PFSK-1 (cell line): ENCODE data around the gene ANTXR1.

ENCODE experiments used
- FOXP2 ChIP-seq: optimal IDR thresholded peaks from 2 replicates; pipeline ENCODE3; 2011; ENCODE audit warnings: borderline replicate concordance, control low read depth, inconsistent platforms; ENCODE audit not compliant: insufficient read depth; ENCODE audit errors: extremely low read length, extremely low read depth
- POLR2AphosphoS5 ChIP-seq: IDR thresholded peaks from 2 replicates; pipeline ENCODE4 v1.6.1; 2012; ENCODE audit warnings: low read depth, mild to moderate bottlenecking, control low read depth, low read length, moderate library complexity
- REST ChIP-seq, 2 experiments: IDR thresholded peaks; 2 replicates each; pipeline versions ENCODE4 v1.6.1 to v1.8.0; 2011 to 2012; ENCODE audit warnings: low read depth in 2 of 2, low read length in 2 of 2, control low read depth in 1 of 2, inconsistent platforms in 1 of 2, mild to moderate bottlenecking in 1 of 2, moderate library complexity in 1 of 2; ENCODE audit not compliant: insufficient read depth in 1 of 2
- SIN3A ChIP-seq: IDR thresholded peaks from 2 replicates; pipeline ENCODE4 v1.6.1; 2012; ENCODE audit warnings: mild to moderate bottlenecking, low read length, moderate library complexity, borderline replicate concordance; ENCODE audit not compliant: insufficient read depth
- TAF1 ChIP-seq: IDR thresholded peaks from 2 replicates; pipeline ENCODE4 v1.6.1; 2012; ENCODE audit warnings: low read length, control low read depth, borderline replicate concordance; ENCODE audit not compliant: insufficient read depth

The ANTXR1 gene

GRCh38 chr2:69163109-69163508 is 150.1 kb downstream of the ANTXR1 start:
- no peak for TF ChIP-seq POLR2AphosphoS5
- no peak for TF ChIP-seq SIN3A
- no peak for TF ChIP-seq TAF1
- TF ChIP-seq FOXP2, result no peak
- no peak for TF ChIP-seq REST (IDR thresholded peaks at IDR 0.05; ENCODE audit: insufficient read depth in 1 of 2, low read depth in 2 of 2, low read length in 2 of 2)

GRCh38 chr2:69163556-69163955 is 150.6 kb downstream of the ANTXR1 start:
- TF ChIP-seq SIN3A, result no peak
- no peak for TF ChIP-seq REST (IDR thresholded peaks at IDR 0.05; ENCODE audit: insufficient read depth in 1 of 2, low read depth in 2 of 2, low read length in 2 of 2)
- TF ChIP-seq TAF1, result no peak
- TF ChIP-seq POLR2AphosphoS5, result no peak
- TF ChIP-seq FOXP2, result no peak

- TF ChIP-seq SIN3A (no peak), REST (IDR thresholded peaks at IDR 0.05; ENCODE audit: insufficient read depth in 1 of 2, low read depth in 2 of 2, low read length in 2 of 2) (no peak), TAF1 (no peak), POLR2AphosphoS5 (no peak), FOXP2 (no peak)
Measured at GRCh38 chr2:69164061-69164778, 151.2 kb downstream of the ANTXR1 start.

GRCh38 chr2:69165091-69165880 is 152.3 kb downstream of the ANTXR1 start:
- TF ChIP-seq POLR2AphosphoS5 (no peak), SIN3A (no peak), REST (IDR thresholded peaks at IDR 0.05; ENCODE audit: insufficient read depth in 1 of 2, low read depth in 2 of 2, low read length in 2 of 2) (no peak), FOXP2 (no peak), TAF1 (no peak)
